PC-9 (cell line): ENCODE results near the gene KRTAP13-4. TPM values are rescaled to one million over a fixed set of nuclear protein-coding genes. Genes with fewer than 3 reads are reported as not detected.

Experiments used
- BruUV-seq: library from RNA; stranded (reverse); fragments of 400-500 nt; replicated peaks from 2 replicates; lab custom pipeline; 2021; lab: Mats Ljungman, UMichigan
- CTCF ChIA-PET: fragments of 300-600 bp; sonication (Branson Sonifier 250); formaldehyde crosslinking; loops from one replicate; lab custom pipeline; 2022; ENCODE audit warnings: antibody characterized with exemption; lab: Charles Lee
- POLR2A ChIA-PET: fragments of 300-600 bp; sonication (Branson Sonifier 250); formaldehyde crosslinking; loops from one replicate; lab custom pipeline; 2022; ENCODE audit warnings: antibody characterized with exemption; ENCODE audit not compliant: unreplicated experiment; lab: Charles Lee
- DNase-seq, 2 experiments: peaks; one replicate each; pipeline versions ENCODE4 v3.0.0 to v3.0.0-alpha.2; 2015 to 2022; ENCODE audit warnings: mixed read lengths in 1 of 2
- H2AFZ ChIP-seq: fragments of 200-600 bp; sonication (generic); 2 replicates; pipeline ENCODE4 v1.8.1; 2017; ENCODE audit warnings: antibody characterized with exemption
- H3F3A ChIP-seq: fragments of 200-600 bp; sonication (generic); 2 replicates; pipeline ENCODE4 v1.8.1; 2017; ENCODE audit warnings: antibody characterized with exemption, mild to moderate bottlenecking, low read depth; ENCODE audit not compliant: insufficient read depth
- H3K27ac ChIP-seq: fragments of 200-600 bp; sonication (generic); 2 replicates; pipeline ENCODE4 v1.6.1; 2016; ENCODE audit warnings: mixed run types
- H3K27me3 ChIP-seq: fragments of 200-600 bp; sonication (generic); 2 replicates; pipeline ENCODE4 v1.6.1; 2016; ENCODE audit warnings: low read depth, mixed run types; ENCODE audit not compliant: insufficient read depth
- H3K36me3 ChIP-seq: fragments of 200-600 bp; sonication (generic); 2 replicates; pipeline ENCODE4 v1.6.1; 2016; ENCODE audit warnings: low read depth, mixed run types
- H3K4me1 ChIP-seq: fragments of 200-600 bp; sonication (generic); replicated peaks from 2 replicates; pipeline ENCODE4 v1.6.1; 2016; ENCODE audit warnings: mixed run types; ENCODE audit not compliant: insufficient read depth
- H3K4me2 ChIP-seq: fragments of 200-600 bp; sonication (generic); 2 replicates; pipeline ENCODE4 v1.6.1; 2017; ENCODE audit warnings: mixed run types
- H3K4me3 ChIP-seq: fragments of 200-600 bp; sonication (generic); 2 replicates; pipeline ENCODE4 v1.6.1; 2016; ENCODE audit warnings: mixed run types
- H3K79me2 ChIP-seq: fragments of 200-600 bp; sonication (generic); 2 replicates; pipeline ENCODE4 v1.6.1; 2017; ENCODE audit warnings: low read depth, mixed run types
- H3K9me2 ChIP-seq: fragments of 200-600 bp; sonication (generic); 2 replicates; pipeline ENCODE4 v1.8.1; 2017; ENCODE audit warnings: mild to moderate bottlenecking; ENCODE audit not compliant: insufficient read depth
- H3K9me3 ChIP-seq: fragments of 200-600 bp; sonication (generic); 2 replicates; pipeline ENCODE4 v1.8.1; 2016; ENCODE audit warnings: low read depth; ENCODE audit not compliant: insufficient read depth
- H4K20me1 ChIP-seq: fragments of 200-600 bp; sonication (generic); 2 replicates; pipeline ENCODE4 v1.8.1; 2017; ENCODE audit not compliant: insufficient read depth
- EZH2 ChIP-seq: fragments of 200-600 bp; sonication (generic); IDR thresholded peaks from 2 replicates; pipeline ENCODE4 v1.8.0; 2017; ENCODE audit warnings: antibody characterized with exemption, low read depth
- intact Hi-C: fragments of 100-400 bp; cut with micrococcal nuclease; formaldehyde crosslinking; loops from one replicate; pipeline ENCODE4 v1.10.0; 2022; ENCODE audit not compliant: unreplicated experiment
- total RNA-seq: library from RNA; stranded (reverse); gene quantifications from 2 replicates; pipeline ENCODE4 v1.2.3, GENCODE V29; 2021
- TF ChIP-seq, protein P1 (sequence below): fragments of 200-600 bp; sonication (generic); conservative IDR thresholded peaks from 2 replicates; pipeline ENCODE4 v1.6.1; 2017; ENCODE audit warnings: mixed run types, antibody characterized with exemption, mild to moderate bottlenecking, moderate library complexity

Gene KRTAP13-4
- total RNA-seq, 1 experiment from 2014 or later, result not detected

DNA sequence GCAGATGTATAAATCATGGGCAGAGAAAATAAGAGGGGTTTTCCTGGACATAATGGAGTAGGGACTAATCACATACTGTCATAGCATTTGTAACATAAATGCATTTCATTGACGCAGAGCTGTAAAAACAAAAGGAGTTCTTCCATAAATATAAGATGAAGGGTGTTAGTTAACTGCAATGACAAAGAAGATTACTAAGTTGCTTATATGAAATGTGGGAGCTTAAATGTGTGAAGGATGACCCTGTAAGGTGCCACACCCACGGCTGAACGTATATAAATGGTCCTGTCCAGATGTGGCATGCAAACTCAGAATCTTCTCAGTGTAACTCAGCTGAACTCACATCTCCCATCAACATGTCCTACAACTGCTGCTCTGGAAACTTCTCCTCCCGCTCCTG lies 34.3 kb upstream of the KRTAP13-4 start, which contains the start of gene KRTAP13-1:
TSS of gene KRTAP13-1 (plus strand) at position 301 of the 400 bp plus-strand sequence. CDS start at position 357, 56 bp downstream.
- intact Hi-C loops, result no loop called here
- CTCF ChIA-PET, result interaction anchor here (0.5 kb wide), 1 partner anchor 350 kb away, joined by 3 read pairs; no protein-coding TSS in a partner anchor

GRCh38 chr21:30408782-30409494 lies 21.1 kb upstream of the KRTAP13-4 start:
- H3K36me3 ChIP-seq, result no peaks in the 10 kb centered on the region
- no TSS peak for BruUV-seq
- H4K20me1 ChIP-seq, result no peaks in the 10 kb centered on the region
- no peaks in the 10 kb centered on the region for H3K79me2 ChIP-seq
- ChIA-PET POLR2A (interaction anchor here (0.6 kb wide), 1 partner anchor 198 kb away, joined by 3 read pairs; no protein-coding TSS in a partner anchor), CTCF (interaction anchor here (0.7 kb wide), 1 partner anchor 15 kb away, joined by 3 read pairs; no protein-coding TSS in a partner anchor)
- no peaks in the 10 kb centered on the region for H3F3A ChIP-seq
- no peaks in the 10 kb centered on the region for H3K27me3 ChIP-seq
- H3K4me3 ChIP-seq, result no peak overlapping the region
- H3K4me1 ChIP-seq, result no peaks in the 10 kb centered on the region
- no peaks in the 10 kb centered on the region for H3K9me2 ChIP-seq
- intact Hi-C loops, result loop anchor here (5.0 to 10.0 kb wide), 3 partner anchors 67 to 367 kb away; no protein-coding TSS in a partner anchor
- DNase-seq, result peak; percentile 46 to 49
- TF ChIP-seq, protein P1, sequence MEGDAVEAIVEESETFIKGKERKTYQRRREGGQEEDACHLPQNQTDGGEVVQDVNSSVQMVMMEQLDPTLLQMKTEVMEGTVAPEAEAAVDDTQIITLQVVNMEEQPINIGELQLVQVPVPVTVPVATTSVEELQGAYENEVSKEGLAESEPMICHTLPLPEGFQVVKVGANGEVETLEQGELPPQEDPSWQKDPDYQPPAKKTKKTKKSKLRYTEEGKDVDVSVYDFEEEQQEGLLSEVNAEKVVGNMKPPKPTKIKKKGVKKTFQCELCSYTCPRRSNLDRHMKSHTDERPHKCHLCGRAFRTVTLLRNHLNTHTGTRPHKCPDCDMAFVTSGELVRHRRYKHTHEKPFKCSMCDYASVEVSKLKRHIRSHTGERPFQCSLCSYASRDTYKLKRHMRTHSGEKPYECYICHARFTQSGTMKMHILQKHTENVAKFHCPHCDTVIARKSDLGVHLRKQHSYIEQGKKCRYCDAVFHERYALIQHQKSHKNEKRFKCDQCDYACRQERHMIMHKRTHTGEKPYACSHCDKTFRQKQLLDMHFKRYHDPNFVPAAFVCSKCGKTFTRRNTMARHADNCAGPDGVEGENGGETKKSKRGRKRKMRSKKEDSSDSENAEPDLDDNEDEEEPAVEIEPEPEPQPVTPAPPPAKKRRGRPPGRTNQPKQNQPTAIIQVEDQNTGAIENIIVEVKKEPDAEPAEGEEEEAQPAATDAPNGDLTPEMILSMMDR, result peak; percentile 51; the same call in 1 of the 2 replicates
- TF ChIP-seq EZH2, result no peak
- peak overlapping the region; percentile 50 for H3K4me2 ChIP-seq
- H3K27ac ChIP-seq, result no peak overlapping the region
- no peaks in the 10 kb centered on the region for H3K9me3 ChIP-seq
- H2AFZ ChIP-seq, result no peak overlapping the region

More for the DNA sequence above, 34.3 kb upstream of the KRTAP13-4 start, which contains the start of gene KRTAP13-1:
- H3K4me2 ChIP-seq, result no peak within 1 kb of the TSS
- BruUV-seq, result no TSS peak
- H3K9me3 ChIP-seq, result no peaks in the 10 kb centered on the region
- POLR2A ChIA-PET, result no interaction called here
- H3K9me2 ChIP-seq, result no peaks in the 10 kb centered on the region
- H3K27me3 ChIP-seq, result no peaks in the 10 kb centered on the region
- no peak within 1 kb of the TSS for H3K27ac ChIP-seq
- TF ChIP-seq EZH2, result no peak
- TF ChIP-seq, protein P1, result no peak
- no peak within 1 kb of the TSS for H3K4me3 ChIP-seq
- H3K4me1 ChIP-seq, result no peaks in the 10 kb centered on the region
- H3K36me3 ChIP-seq, result no peaks in the 10 kb centered on the region
- no peak for DNase-seq
- no peaks in the 10 kb centered on the region for H3F3A ChIP-seq
- H2AFZ ChIP-seq, result no peak within 1 kb of the TSS
- H4K20me1 ChIP-seq, result no peaks in the 10 kb centered on the region
- H3K79me2 ChIP-seq, result no peaks in the 10 kb centered on the region

DNA sequence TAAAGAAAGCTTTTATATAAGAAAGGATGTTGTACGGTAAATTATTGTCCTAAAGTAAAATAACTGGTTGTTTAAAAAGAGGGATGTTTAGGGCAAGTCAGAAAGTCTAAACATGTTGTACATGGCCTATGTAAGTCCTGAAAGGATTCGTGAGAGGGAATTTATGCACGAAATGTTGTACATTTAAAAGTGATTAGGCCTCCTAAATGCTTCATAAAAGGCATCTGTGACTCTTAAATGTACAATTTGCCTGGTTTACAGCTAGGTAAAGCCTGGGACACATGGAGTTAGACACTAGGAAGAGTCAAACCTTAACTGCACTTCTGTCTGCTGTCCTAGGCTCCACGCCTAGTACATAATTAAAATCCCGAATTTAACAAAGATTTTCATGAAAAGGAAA lies 14.0 kb upstream of the KRTAP13-4 start:
- H3K4me2 ChIP-seq, result no peak overlapping the region
- no peaks in the 10 kb centered on the region for H3K36me3 ChIP-seq
- intact Hi-C loops, result no loop called here
- TF ChIP-seq, protein P1, result no peak
- TF ChIP-seq EZH2, result no peak
- ChIA-PET POLR2A (no interaction called here), CTCF (no interaction called here)
- H2AFZ ChIP-seq, result no peak overlapping the region
- no peaks in the 10 kb centered on the region for H3K27me3 ChIP-seq
- H3K27ac ChIP-seq, result no peak overlapping the region
- no peaks in the 10 kb centered on the region for H3K4me1 ChIP-seq
- H3K4me3 ChIP-seq, result no peak overlapping the region
- no TSS peak for BruUV-seq
- no peaks in the 10 kb centered on the region for H3K79me2 ChIP-seq
- no peak for DNase-seq
- H3K9me2 ChIP-seq, result no peaks in the 10 kb centered on the region
- no peaks in the 10 kb centered on the region for H3K9me3 ChIP-seq
- H4K20me1 ChIP-seq, result no peaks in the 10 kb centered on the region
- H3F3A ChIP-seq, result no peaks in the 10 kb centered on the region
